ENCODE measurements around the gene EAF2. TPM values are rescaled to one million over a fixed set of nuclear protein-coding genes. Genes with fewer than 3 reads are reported as not detected.
A peak's percentile ranks its signal among the peaks of the same experiment; 100 is the strongest.

Gene EAF2
- 10 to 100 TPM; 20.8 to 33.0 TPM for total RNA-seq

GRCh38 chr3:121834671-121835464 is at the start of gene EAF2, which contains the start of gene IQCB1:
Gene EAF2, plus strand, starts transcription at chr3:121835209. Its CDS starts 77 bp downstream, at chr3:121835286.
Gene IQCB1, minus strand, starts transcription at chr3:121835060. Its CDS starts 6,100 bp downstream, at chr3:121828960.
- peaks cover 12% of the 10 kb centered on the region for H3K4me1 Mint-ChIP-seq
- peaks cover 48% of the 10 kb centered on the region for H3K36me3 Mint-ChIP-seq (ENCODE audit: low read depth)
- H3K9me3 Mint-ChIP-seq, result no peaks in the 10 kb centered on the region
- H3K27ac Mint-ChIP-seq, result peak within 1 kb of the TSS; percentile 92
- H3K27me3 Mint-ChIP-seq, result no peaks in the 10 kb centered on the region
- peak; percentile 98 for ATAC-seq (replicated peaks)
- peak within 1 kb of the TSS; percentile 93 for H3K4me3 Mint-ChIP-seq

GRCh38 chr3:121786485-121786884 is 48.5 kb upstream of the EAF2 start:
- no peak for ATAC-seq (replicated peaks)
- peaks cover 97% of the 10 kb centered on the region for H3K36me3 Mint-ChIP-seq (ENCODE audit: low read depth)
- peaks cover 4% of the 10 kb centered on the region for H3K4me1 Mint-ChIP-seq
- peak overlapping the region; percentile 54 for H3K27ac Mint-ChIP-seq
- no peaks in the 10 kb centered on the region for H3K27me3 Mint-ChIP-seq
- no peaks in the 10 kb centered on the region for H3K9me3 Mint-ChIP-seq
- no peak overlapping the region for H3K4me3 Mint-ChIP-seq

GRCh38 chr3:121793078-121793477 is 41.9 kb upstream of the EAF2 start:
- Mint-ChIP-seq H3K36me3 (ENCODE audit: low read depth) (peaks cover 91% of the 10 kb centered on the region), H3K4me3 (no peak overlapping the region), H3K27ac (no peak overlapping the region), H3K9me3 (no peaks in the 10 kb centered on the region), H3K4me1 (no peaks in the 10 kb centered on the region), H3K27me3 (no peaks in the 10 kb centered on the region)
- ATAC-seq (replicated peaks), result no peak

GRCh38 chr3:121794264-121794983 is 40.6 kb upstream of the EAF2 start:
- Mint-ChIP-seq H3K27me3 (no peaks in the 10 kb centered on the region), H3K4me3 (no peak overlapping the region), H3K36me3 (ENCODE audit: low read depth) (peaks cover 90% of the 10 kb centered on the region), H3K9me3 (no peaks in the 10 kb centered on the region), H3K27ac (no peak overlapping the region), H3K4me1 (no peaks in the 10 kb centered on the region)
- ATAC-seq (replicated peaks), result no peak

GRCh38 chr3:121796970-121797369 is 38.0 kb upstream of the EAF2 start:
- no peaks in the 10 kb centered on the region for H3K27me3 Mint-ChIP-seq
- no peaks in the 10 kb centered on the region for H3K9me3 Mint-ChIP-seq
- H3K27ac Mint-ChIP-seq, result no peak overlapping the region
- H3K4me3 Mint-ChIP-seq, result no peak overlapping the region
- H3K36me3 Mint-ChIP-seq (ENCODE audit: low read depth), result peaks cover 89% of the 10 kb centered on the region
- peaks cover 10% of the 10 kb centered on the region for H3K4me1 Mint-ChIP-seq
- no peak for ATAC-seq (replicated peaks)

- Mint-ChIP-seq H3K4me3 (no peak overlapping the region), H3K4me1 (peaks cover 10% of the 10 kb centered on the region), H3K27me3 (no peaks in the 10 kb centered on the region), H3K27ac (peak overlapping the region; percentile 0), H3K9me3 (no peaks in the 10 kb centered on the region), H3K36me3 (ENCODE audit: low read depth) (peaks cover 88% of the 10 kb centered on the region)
- ATAC-seq (replicated peaks), result peak; percentile 50
Observed at GRCh38 chr3:121800906-121801305, 34.1 kb upstream of the EAF2 start.

GRCh38 chr3:121803771-121804320 is 31.2 kb upstream of the EAF2 start:
- Mint-ChIP-seq H3K27ac (no peak overlapping the region), H3K4me3 (no peak overlapping the region), H3K9me3 (no peaks in the 10 kb centered on the region), H3K36me3 (ENCODE audit: low read depth) (peaks cover 90% of the 10 kb centered on the region), H3K27me3 (no peaks in the 10 kb centered on the region), H3K4me1 (peaks cover 10% of the 10 kb centered on the region)
- no peak for ATAC-seq (replicated peaks)

GRCh38 chr3:121809249-121809648 is 25.8 kb upstream of the EAF2 start:
- Mint-ChIP-seq H3K4me1 (peaks cover 17% of the 10 kb centered on the region), H3K27ac (no peak overlapping the region), H3K4me3 (no peak overlapping the region), H3K9me3 (no peaks in the 10 kb centered on the region), H3K27me3 (no peaks in the 10 kb centered on the region), H3K36me3 (ENCODE audit: low read depth) (peaks cover 89% of the 10 kb centered on the region)
- peak; percentile 68 for ATAC-seq (replicated peaks)

- Mint-ChIP-seq H3K4me1 (peaks cover 28% of the 10 kb centered on the region), H3K27ac (no peak overlapping the region)
Observed at GRCh38 chr3:121817753-121818152, 17.3 kb upstream of the EAF2 start.

GRCh38 chr3:121818578-121818977 is 16.4 kb upstream of the EAF2 start:
- H3K4me3 Mint-ChIP-seq, result no peak overlapping the region
- peaks cover 94% of the 10 kb centered on the region for H3K36me3 Mint-ChIP-seq (ENCODE audit: low read depth)
- H3K27ac Mint-ChIP-seq, result no peak overlapping the region
- no peak for ATAC-seq (replicated peaks)
- no peaks in the 10 kb centered on the region for H3K27me3 Mint-ChIP-seq
- peaks cover 24% of the 10 kb centered on the region for H3K4me1 Mint-ChIP-seq
- peaks cover 6% of the 10 kb centered on the region for H3K9me3 Mint-ChIP-seq

More at GRCh38 chr3:121817753-121818152, 17.3 kb upstream of the EAF2 start:
- peaks cover 94% of the 10 kb centered on the region for H3K36me3 Mint-ChIP-seq (ENCODE audit: low read depth)
- H3K9me3 Mint-ChIP-seq, result peaks cover under 1% of the 10 kb centered on the region
- H3K27me3 Mint-ChIP-seq, result no peaks in the 10 kb centered on the region
- ATAC-seq (replicated peaks), result no peak
- no peak overlapping the region for H3K4me3 Mint-ChIP-seq

GRCh38 chr3:121819236-121819635 is 15.8 kb upstream of the EAF2 start:
- H3K27ac Mint-ChIP-seq, result no peak overlapping the region
- peaks cover 94% of the 10 kb centered on the region for H3K36me3 Mint-ChIP-seq (ENCODE audit: low read depth)
- no peaks in the 10 kb centered on the region for H3K27me3 Mint-ChIP-seq
- H3K4me3 Mint-ChIP-seq, result no peak overlapping the region
- peaks cover 6% of the 10 kb centered on the region for H3K9me3 Mint-ChIP-seq
- no peak for ATAC-seq (replicated peaks)
- H3K4me1 Mint-ChIP-seq, result peaks cover 17% of the 10 kb centered on the region

GRCh38 chr3:121821421-121822199 is 13.4 kb upstream of the EAF2 start:
- ATAC-seq (replicated peaks), result no peak
- H3K27ac Mint-ChIP-seq, result no peak overlapping the region
- no peaks in the 10 kb centered on the region for H3K27me3 Mint-ChIP-seq

GRCh38 chr3:121822973-121823372 is 12.0 kb upstream of the EAF2 start:
- H3K27ac Mint-ChIP-seq, result no peak overlapping the region
- no peak overlapping the region for H3K4me3 Mint-ChIP-seq
- peaks cover 6% of the 10 kb centered on the region for H3K9me3 Mint-ChIP-seq
- no peaks in the 10 kb centered on the region for H3K27me3 Mint-ChIP-seq
- peaks cover 5% of the 10 kb centered on the region for H3K4me1 Mint-ChIP-seq
- peaks cover 94% of the 10 kb centered on the region for H3K36me3 Mint-ChIP-seq (ENCODE audit: low read depth)
- ATAC-seq (replicated peaks), result no peak

More at GRCh38 chr3:121821421-121822199, 13.4 kb upstream of the EAF2 start:
- Mint-ChIP-seq H3K4me3 (no peak overlapping the region), H3K4me1 (peaks cover 9% of the 10 kb centered on the region), H3K36me3 (ENCODE audit: low read depth) (peaks cover 94% of the 10 kb centered on the region), H3K9me3 (peaks cover 6% of the 10 kb centered on the region)

- H3K4me3 Mint-ChIP-seq, result peak overlapping the region; percentile 93
- H3K36me3 Mint-ChIP-seq (ENCODE audit: low read depth), result peaks cover 55% of the 10 kb centered on the region
- H3K27ac Mint-ChIP-seq, result peak overlapping the region; percentile 92
- H3K27me3 Mint-ChIP-seq, result no peaks in the 10 kb centered on the region
- ATAC-seq (replicated peaks), result no peak
- peaks cover 12% of the 10 kb centered on the region for H3K4me1 Mint-ChIP-seq
- H3K9me3 Mint-ChIP-seq, result no peaks in the 10 kb centered on the region
Observed at GRCh38 chr3:121834157-121834670, 795 bp upstream of the EAF2 start.
